GM19238 (cell line): ENCODE data around the gene INSIG1.

ENCODE experiments used
- DNase-seq: peaks from one replicate; pipeline ENCODE4 v3.0.0; 2011; ENCODE audit warnings: low spot score; ENCODE audit not compliant: insufficient read length

Gene INSIG1

GRCh38 chr7:155284496-155285274 is 13.0 kb upstream of the INSIG1 start:
- DNase-seq, result no peak

- DNase-seq, result no peak
Measured at GRCh38 chr7:155285423-155285822, 12.3 kb upstream of the INSIG1 start.

GRCh38 chr7:155285833-155286232 is 11.8 kb upstream of the INSIG1 start:
- DNase-seq, result no peak

- DNase-seq, result no peak
Measured at GRCh38 chr7:155286686-155287085, 11.0 kb upstream of the INSIG1 start.

GRCh38 chr7:155287284-155287935 is 10.3 kb upstream of the INSIG1 start:
- DNase-seq, result no peak

GRCh38 chr7:155288055-155288454 is 9.6 kb upstream of the INSIG1 start:
- DNase-seq, result no peak

GRCh38 chr7:155289107-155289506 is 8.6 kb upstream of the INSIG1 start:
- DNase-seq, result no peak

GRCh38 chr7:155289949-155290501 is 7.7 kb upstream of the INSIG1 start:
- DNase-seq, result no peak

GRCh38 chr7:155291045-155291530 is 6.6 kb upstream of the INSIG1 start:
- DNase-seq, result no peak

- no peak for DNase-seq
Measured at GRCh38 chr7:155291729-155292128, 5.9 kb upstream of the INSIG1 start.

- DNase-seq, result no peak
Measured at GRCh38 chr7:155292680-155293226, 4.9 kb upstream of the INSIG1 start.

GRCh38 chr7:155293721-155294510 is 3.8 kb upstream of the INSIG1 start:
- DNase-seq, result no peak

GRCh38 chr7:155294511-155294778 is 3.2 kb upstream of the INSIG1 start:
- no peak for DNase-seq

GRCh38 chr7:155295511-155295910 is 2.2 kb upstream of the INSIG1 start:
- no peak for DNase-seq

- no peak for DNase-seq
Measured at GRCh38 chr7:155296006-155296787, 1.5 kb upstream of the INSIG1 start.

- DNase-seq, result peak; percentile 83
Measured at GRCh38 chr7:155296788-155297516, 726 bp upstream of the INSIG1 start.

- peak; percentile 20 for DNase-seq
Measured at GRCh38 chr7:155298288-155298833, 683 bp downstream of the INSIG1 start.

GRCh38 chr7:155298834-155299534 is 1.3 kb downstream of the INSIG1 start:
- DNase-seq, result peak; percentile 97

- no peak for DNase-seq
Measured at GRCh38 chr7:155299535-155300202, 2.0 kb downstream of the INSIG1 start.
